Measurements from ENCODE around the gene ZNF20. TPM values are rescaled to one million over a fixed set of nuclear protein-coding genes. Genes with fewer than 3 reads are reported as not detected.

The ZNF20 gene
- total RNA-seq, 2 experiments from 2014 or later: 1.0 to 1.2 TPM

- no peak overlapping the region for H3K4me3 ChIP-seq (ENCODE audit: low read length)
- H3K9me3 Mint-ChIP-seq: no peaks in the 10 kb centered on the region
- no peak for TF ChIP-seq CTCF (IDR thresholded peaks at IDR 0.05)
- no peak overlapping the region for H3K27ac ChIP-seq (ENCODE audit: low read depth in 1 of 2, low read length in 2 of 2)
- intact Hi-C loops (cut with DNase I, micrococcal nuclease): no loop called here
- peaks cover 38% of the 10 kb centered on the region for H3K4me1 ChIP-seq (ENCODE audit: insufficient read depth, low read length)
- ATAC-seq (ENCODE audit: poor library complexity) (no peak), DNase-seq (no peak)
- peak overlapping the region; percentile 70 for H3K4me3 Mint-ChIP-seq
- no peaks in the 10 kb centered on the region for H3K9me3 ChIP-seq (ENCODE audit: control insufficient read depth in 1 of 2, insufficient read depth in 1 of 2, low read length in 2 of 2)
- H3K36me3 ChIP-seq (ENCODE audit: insufficient read depth, low read length): peaks cover 14% of the 10 kb centered on the region
- no peaks in the 10 kb centered on the region for H3K27me3 ChIP-seq (ENCODE audit: control insufficient read depth in 1 of 2, insufficient read depth in 2 of 2, low read length in 2 of 2)
- CTCF ChIA-PET: no interaction called here
- H3K27me3 Mint-ChIP-seq: no peaks in the 10 kb centered on the region
- H3K4me1 Mint-ChIP-seq (ENCODE audit: low read depth): peaks cover 62% of the 10 kb centered on the region
- H3K36me3 Mint-ChIP-seq (ENCODE audit: low read depth): peaks cover 67% of the 10 kb centered on the region
- H3K27ac Mint-ChIP-seq: peak overlapping the region; percentile 89
- POLR2A ChIA-PET: no interaction called here
These were observed 26.5 kb upstream of the ZNF20 start for GRCh38 chr19:12166626-12167025.

GRCh38 chr19:12163826-12164225, 23.7 kb upstream of the ZNF20 start:
- DNase-seq (no peak), ATAC-seq (ENCODE audit: poor library complexity) (no peak)
- peaks cover 8% of the 10 kb centered on the region for H3K36me3 ChIP-seq (ENCODE audit: insufficient read depth, low read length)
- peak overlapping the region; percentile 89 for H3K4me3 ChIP-seq (ENCODE audit: low read length)
- Mint-ChIP-seq H3K27me3 (no peaks in the 10 kb centered on the region), H3K36me3 (ENCODE audit: low read depth) (peaks cover 47% of the 10 kb centered on the region), H3K4me1 (ENCODE audit: low read depth) (peaks cover 56% of the 10 kb centered on the region), H3K4me3 (peak overlapping the region; percentile 93), H3K27ac (peak overlapping the region; percentile 89), H3K9me3 (no peaks in the 10 kb centered on the region)
- H3K27me3 ChIP-seq (ENCODE audit: control insufficient read depth in 1 of 2, insufficient read depth in 2 of 2, low read length in 2 of 2): no peaks in the 10 kb centered on the region
- H3K27ac ChIP-seq (ENCODE audit: low read depth in 1 of 2, low read length in 2 of 2): peak overlapping the region; percentile 88 to 96
- peaks cover 46% of the 10 kb centered on the region for H3K4me1 ChIP-seq (ENCODE audit: insufficient read depth, low read length)
- ChIA-PET POLR2A (interaction anchor here (0.5 to 3.7 kb wide), 13 partner anchors 19 to 387 kb away, joined by 3 to 36 read pairs (median 8); partner anchors contain the start of genes ZNF20, ZNF439, ZNF44 and ZNF442), CTCF (interaction anchor here (0.6 kb wide), 2 partner anchors 133 to 175 kb away, joined by 3 read pairs; no protein-coding TSS in a partner anchor)
- intact Hi-C loops (cut with DNase I, micrococcal nuclease): loop anchor here (1.0 to 5.0 kb wide), 4 partner anchors 128 to 278 kb away; partner anchors contain the start of genes ZNF563 (in 2 of the 2) and ZNF443 (in 1 of the 2)
- TF ChIP-seq CTCF (IDR thresholded peaks at IDR 0.05): no peak
- H3K9me3 ChIP-seq (ENCODE audit: control insufficient read depth in 1 of 2, insufficient read depth in 1 of 2, low read length in 2 of 2): no peaks in the 10 kb centered on the region

- Mint-ChIP-seq H3K27ac (peak within 1 kb of the TSS; percentile 89), H3K36me3 (ENCODE audit: low read depth) (peaks cover 41% of the 10 kb centered on the region), H3K4me3 (peak within 1 kb of the TSS; percentile 97), H3K4me1 (ENCODE audit: low read depth) (peaks cover 50% of the 10 kb centered on the region), H3K27me3 (no peaks in the 10 kb centered on the region), H3K9me3 (no peaks in the 10 kb centered on the region)
- Histone ChIP-seq H3K4me3 (ENCODE audit: low read length) (peak within 1 kb of the TSS; percentile 89), H3K9me3 (ENCODE audit: control insufficient read depth in 1 of 2, insufficient read depth in 1 of 2, low read length in 2 of 2) (no peaks in the 10 kb centered on the region), H3K36me3 (ENCODE audit: insufficient read depth, low read length) (peaks cover 6% of the 10 kb centered on the region), H3K27ac (ENCODE audit: low read depth in 1 of 2, low read length in 2 of 2) (peak within 1 kb of the TSS; percentile 88 to 96), H3K27me3 (ENCODE audit: control insufficient read depth in 1 of 2, insufficient read depth in 2 of 2, low read length in 2 of 2) (no peaks in the 10 kb centered on the region), H3K4me1 (ENCODE audit: insufficient read depth, low read length) (peaks cover 42% of the 10 kb centered on the region)
- ATAC-seq (ENCODE audit: poor library complexity): peak; percentile 99
- ChIA-PET CTCF (interaction anchor here (0.6 to 1.5 kb wide), 5 partner anchors 22 to 174 kb away, joined by 3 to 6 read pairs (median 3); no protein-coding TSS in a partner anchor), POLR2A (interaction anchor here (0.5 to 3.7 kb wide), 26 partner anchors 9 to 1027 kb away, joined by 3 to 36 read pairs (median 4); partner anchors contain the start of genes ZNF20, ZNF433, ZNF439 and ZNF44)
- intact Hi-C loops (cut with DNase I, micrococcal nuclease): loop anchor here (1.0 to 5.0 kb wide), 4 partner anchors 129 to 279 kb away; partner anchors contain the start of genes ZNF563 (in 2 of the 2) and ZNF443 (in 1 of the 2)
- no peak for TF ChIP-seq CTCF (IDR thresholded peaks at IDR 0.05)
- peak; percentile 84 to 97 (median 90) for DNase-seq
These were observed 23.0 kb upstream of the ZNF20 start, which contains the start of gene ZNF136 for GRCh38 chr19:12162882-12163806. Gene ZNF136 (plus strand): TSS chr19:12163096. CDS start chr19:12163204, 108 bp downstream.

All from CD4-positive, alpha-beta T cell (primary cell).